Thyroid gland (tissue), 4 donors: Measurements from ENCODE around the gene RNF103.

ENCODE experiments used
- CTCF ChIP-seq, 6 experiments: fragments of 200-600 bp in 3 of 6; fragments of 450-650 bp in 3 of 6; sonication (generic) in 3 of 6; IDR thresholded peaks; one replicate each; pipeline ENCODE4 v1.5.1; 2016 to 2019; ENCODE audit warnings: antibody characterized with exemption in 6 of 6, mild to moderate bottlenecking in 2 of 6, inconsistent platforms in 1 of 6, moderate library complexity in 1 of 6
- POLR2A ChIP-seq, 2 donors: fragments of 450-650 bp; IDR thresholded peaks; one replicate each; pipeline ENCODE4 v1.6.1; 2017; ENCODE audit warnings: antibody characterized with exemption in 2 of 2, mild to moderate bottlenecking in 2 of 2, moderate library complexity in 1 of 2

- TF ChIP-seq POLR2A (IDR thresholded peaks at IDR 0.05) (no peak), CTCF (IDR thresholded peaks at IDR 0.05) (no peak)
Observed at GRCh38 chr2:86638712-86639111, 15.0 kb upstream of the RNF103 start.
